Keratinocyte (primary cell): ENCODE measurements around the gene FGF22. TPM values are rescaled to one million over a fixed set of nuclear protein-coding genes. Genes with fewer than 3 reads are reported as not detected.
"Not testable (repeated sequence)": the region's sequence is repeated elsewhere in the genome, so short reads cannot be mapped to it uniquely, and the experiment has no call there.

ENCODE experiments used
- DNase-seq: peaks from one replicate; pipeline ENCODE4 v3.0.0-alpha.2; 2011; ENCODE audit warnings: low read depth, missing footprints, low spot score
- FAIRE-seq: peaks from 2 replicates; lab custom pipeline; 2011; peaks lifted over from hg19 to GRCh38; lab: Jason Lieb, UNC
- H2AFZ ChIP-seq: 2 replicates; pipeline ENCODE4 v1.6.0; 2012; ENCODE audit warnings: low read length, control low read depth, inconsistent platforms; ENCODE audit not compliant: control insufficient read depth
- H3K27ac ChIP-seq: 2 replicates; pipeline ENCODE4 v1.5.1; 2011; ENCODE audit warnings: low read length; ENCODE audit not compliant: control insufficient read depth, insufficient read depth
- H3K27me3 ChIP-seq: 3 replicates; pipeline ENCODE4 v1.6.0; 2011; ENCODE audit warnings: low read length; ENCODE audit not compliant: control insufficient read depth, insufficient read depth; ENCODE audit errors: extremely low read depth
- H3K36me3 ChIP-seq, 2 experiments: 2 replicates in 1 of 2; 3 replicates in 1 of 2; pipeline ENCODE4 v1.5.1; 2011; ENCODE audit warnings: low read length in 2 of 2, mild to moderate bottlenecking in 1 of 2; ENCODE audit not compliant: control insufficient read depth in 2 of 2, insufficient read depth in 2 of 2; ENCODE audit errors: extremely low read depth in 1 of 2
- H3K4me1 ChIP-seq: 3 replicates; pipeline ENCODE4 v1.5.1; 2011; ENCODE audit warnings: low read length; ENCODE audit not compliant: control insufficient read depth, insufficient read depth; ENCODE audit errors: extremely low read depth
- H3K4me2 ChIP-seq: 3 replicates; pipeline ENCODE4 v1.6.0; 2011; ENCODE audit warnings: low read depth, low read length; ENCODE audit not compliant: control insufficient read depth, insufficient read depth; ENCODE audit errors: extremely low read depth
- H3K4me3 ChIP-seq, 3 experiments: fragments of 200-600 bp in 1 of 3; sonication (generic) in 1 of 3; 2 replicates in 2 of 3; 3 replicates in 1 of 3; pipeline ENCODE4 v1.5.1; 2011 to 2016; ENCODE audit warnings: low read length in 3 of 3, mild to moderate bottlenecking in 3 of 3, control low read depth in 2 of 3, inconsistent platforms in 1 of 3, low read depth in 1 of 3, mixed read lengths in 1 of 3, mixed run types in 1 of 3, moderate library complexity in 1 of 3; ENCODE audit not compliant: control insufficient read depth in 2 of 3, insufficient read depth in 2 of 3; ENCODE audit errors: extremely low read depth in 1 of 3
- H3K79me2 ChIP-seq: 2 replicates; pipeline ENCODE4 v1.6.0; 2012; ENCODE audit warnings: low read length; ENCODE audit not compliant: control insufficient read depth, insufficient read depth
- H3K9ac ChIP-seq: 3 replicates; pipeline ENCODE4 v1.6.0; 2011; ENCODE audit warnings: low read length; ENCODE audit not compliant: control insufficient read depth, insufficient read depth; ENCODE audit errors: extremely low read depth
- H3K9me1 ChIP-seq: 3 replicates; pipeline ENCODE4 v1.6.0; 2011; ENCODE audit warnings: low read length; ENCODE audit not compliant: control insufficient read depth, insufficient read depth; ENCODE audit errors: extremely low read depth
- H3K9me3 ChIP-seq: 2 replicates; pipeline ENCODE4 v1.5.1; 2012; ENCODE audit warnings: low read depth, low read length; ENCODE audit not compliant: control insufficient read depth
- H4K20me1 ChIP-seq: 3 replicates; pipeline ENCODE4 v1.6.0; 2011; ENCODE audit warnings: low read length; ENCODE audit not compliant: control insufficient read depth, insufficient read depth; ENCODE audit errors: extremely low read depth
- EZH2 ChIP-seq: IDR thresholded peaks from one replicate; pipeline ENCODE4 v1.6.1; 2012; ENCODE audit warnings: inconsistent platforms, mild to moderate bottlenecking, low read length, moderate library complexity
- dilution Hi-C: fragments of 300-500 bp; cut with MboI; formaldehyde crosslinking; loops from one replicate; pipeline ENCODE4 v1.7.0; 2020; ENCODE audit warnings: low sequenced_read_pairs; ENCODE audit not compliant: extremely low pct_ligation_motif_present
- polyA plus RNA-seq, 5 experiments: library from polyadenylated mRNA; depleted of rRNA in 3 of 5; stranded (reverse) in 3 of 5; stranded (forward) in 1 of 5; unstranded in 1 of 5; fragments of >200 nt; gene quantifications; 1 replicate in 1 of 5; 2 replicates in 3 of 5; 3 replicates in 1 of 5; pipeline versions ENCODE4 v1.2.1 to v1.2.3, GENCODE V29; 2011 to 2012; ENCODE audit warnings: missing spikeins in 2 of 5, low read depth in 1 of 5, low replicate concordance in 1 of 5
- TF ChIP-seq, protein P1 (sequence below), 3 experiments: IDR thresholded peaks in 1 of 3; conservative IDR thresholded peaks in 1 of 3; optimal IDR thresholded peaks in 1 of 3; 2 replicates in 2 of 3; 3 replicates in 1 of 3; pipeline versions ENCODE3 to v1.5.1; 2011; ENCODE audit warnings: low read length in 3 of 3, mild to moderate bottlenecking in 3 of 3, moderate library complexity in 2 of 3, control low read depth in 1 of 3, inconsistent platforms in 1 of 3; ENCODE audit not compliant: insufficient read depth in 2 of 3; ENCODE audit errors: extremely low read depth in 1 of 3

Gene FGF22
- polyA plus RNA-seq, 1 donor (not counting 4 experiments of a cell fraction or from before 2014, with no cell fraction given) = not detected

DNA sequence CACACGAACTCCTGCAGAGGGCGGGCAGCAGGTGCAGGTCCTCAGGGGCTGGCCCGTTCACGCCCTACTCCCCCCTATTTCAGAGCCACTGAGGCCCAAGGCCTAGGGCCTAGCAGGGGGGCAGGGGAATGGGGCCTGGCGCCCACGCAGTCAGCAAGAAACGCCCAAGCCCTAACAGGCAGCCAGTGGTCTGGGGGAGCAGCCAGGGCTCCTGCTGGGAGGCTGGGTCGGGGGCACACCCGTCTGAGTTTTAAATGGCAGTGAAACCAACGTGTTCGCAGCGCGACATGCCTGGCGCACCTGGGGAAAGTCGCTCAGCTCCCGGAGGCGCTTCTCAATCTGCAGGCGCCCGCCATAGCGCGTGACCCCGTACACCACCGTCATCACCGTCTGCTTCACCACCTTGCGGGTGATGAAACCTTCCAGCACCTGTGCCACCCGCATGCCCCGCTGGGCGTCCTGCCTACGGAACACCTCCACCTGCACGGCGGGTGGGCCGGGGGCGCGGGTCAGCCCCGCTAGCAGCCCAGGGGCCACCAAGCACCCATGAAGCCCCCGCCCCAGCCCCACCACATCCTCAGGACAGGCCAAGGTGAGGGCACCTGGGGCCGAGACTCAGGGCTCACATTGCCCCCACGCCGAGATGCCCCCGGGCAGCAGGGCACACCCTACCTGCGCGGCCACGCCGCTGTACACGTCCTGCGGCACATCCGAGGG, 20.2 kb upstream of the FGF22 start:
- Histone ChIP-seq H3K9ac (no peak overlapping the region), H3K36me3 (peaks cover 10 to 17% of the 10 kb centered on the region in 2 experiments), H2AFZ (no peak overlapping the region), H3K4me2 (no peak overlapping the region), H3K9me1 (no peaks in the 10 kb centered on the region), H3K27ac (no peak overlapping the region), H4K20me1 (peaks cover 5% of the 10 kb centered on the region), H3K9me3 (no peaks in the 10 kb centered on the region), H3K27me3 (no peaks in the 10 kb centered on the region), H3K79me2 (no peaks in the 10 kb centered on the region), H3K4me1 (no peaks in the 10 kb centered on the region), H3K4me3 (no peak overlapping the region)
- TF ChIP-seq, protein P1, sequence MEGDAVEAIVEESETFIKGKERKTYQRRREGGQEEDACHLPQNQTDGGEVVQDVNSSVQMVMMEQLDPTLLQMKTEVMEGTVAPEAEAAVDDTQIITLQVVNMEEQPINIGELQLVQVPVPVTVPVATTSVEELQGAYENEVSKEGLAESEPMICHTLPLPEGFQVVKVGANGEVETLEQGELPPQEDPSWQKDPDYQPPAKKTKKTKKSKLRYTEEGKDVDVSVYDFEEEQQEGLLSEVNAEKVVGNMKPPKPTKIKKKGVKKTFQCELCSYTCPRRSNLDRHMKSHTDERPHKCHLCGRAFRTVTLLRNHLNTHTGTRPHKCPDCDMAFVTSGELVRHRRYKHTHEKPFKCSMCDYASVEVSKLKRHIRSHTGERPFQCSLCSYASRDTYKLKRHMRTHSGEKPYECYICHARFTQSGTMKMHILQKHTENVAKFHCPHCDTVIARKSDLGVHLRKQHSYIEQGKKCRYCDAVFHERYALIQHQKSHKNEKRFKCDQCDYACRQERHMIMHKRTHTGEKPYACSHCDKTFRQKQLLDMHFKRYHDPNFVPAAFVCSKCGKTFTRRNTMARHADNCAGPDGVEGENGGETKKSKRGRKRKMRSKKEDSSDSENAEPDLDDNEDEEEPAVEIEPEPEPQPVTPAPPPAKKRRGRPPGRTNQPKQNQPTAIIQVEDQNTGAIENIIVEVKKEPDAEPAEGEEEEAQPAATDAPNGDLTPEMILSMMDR (optimal IDR thresholded peaks at IDR 0.05 in 1 of 3, IDR thresholded peaks at IDR 0.05 in 1 of 3, conservative IDR thresholded peaks at IDR 0.05 in 1 of 3; ENCODE audit: extremely low read depth in 1 of 3, insufficient read depth in 2 of 3, low read length in 3 of 3) = no peak
- TF ChIP-seq EZH2 = no peak
- DNase-seq (no peak), FAIRE-seq (no peak)
- dilution Hi-C loops = no loop called here

DNA sequence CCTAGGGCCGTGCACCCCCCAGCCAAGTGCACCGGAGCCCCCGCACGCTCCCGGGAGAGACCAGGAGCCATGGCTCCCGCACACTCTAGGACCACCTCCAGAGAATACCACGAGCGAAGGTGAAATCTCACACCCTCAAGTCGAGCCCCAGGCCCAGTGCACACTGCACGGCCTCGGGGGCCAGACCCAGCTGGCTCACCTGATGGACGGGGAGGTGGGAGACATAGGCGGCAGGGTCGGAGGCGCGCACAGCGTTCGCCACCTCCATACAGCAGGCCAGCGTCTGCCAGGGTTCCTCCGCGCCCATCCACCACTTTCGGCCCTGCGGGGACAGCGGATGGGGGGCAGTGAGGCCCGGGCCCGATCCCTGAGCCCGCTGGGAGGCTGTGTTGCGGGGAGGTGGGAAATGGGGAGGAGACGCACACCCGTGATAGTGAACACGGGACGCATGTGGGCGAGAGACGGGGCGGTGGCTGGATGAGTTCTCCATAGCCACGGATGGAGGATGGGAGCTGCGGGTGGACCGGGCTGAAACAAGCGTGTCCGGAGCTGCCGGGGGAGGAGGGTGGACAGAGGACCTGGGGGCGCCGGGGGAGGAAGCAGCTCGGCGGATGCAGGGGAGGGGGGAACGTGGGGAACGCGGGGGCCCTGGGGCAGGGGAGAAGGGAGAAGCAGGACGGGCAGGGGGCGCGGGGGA, 19.4 kb upstream of the FGF22 start:
- Histone ChIP-seq H3K4me1 (no peaks in the 10 kb centered on the region), H2AFZ (no peak overlapping the region), H3K79me2 (no peaks in the 10 kb centered on the region), H3K4me3 (no peak overlapping the region), H3K9me3 (no peaks in the 10 kb centered on the region), H4K20me1 (peaks cover 2% of the 10 kb centered on the region), H3K9me1 (no peaks in the 10 kb centered on the region), H3K9ac (no peak overlapping the region), H3K4me2 (no peak overlapping the region), H3K36me3 (peaks cover 10 to 18% of the 10 kb centered on the region in 2 experiments), H3K27ac (no peak overlapping the region), H3K27me3 (no peaks in the 10 kb centered on the region)
- TF ChIP-seq, protein P1 (optimal IDR thresholded peaks at IDR 0.05 in 1 of 3, IDR thresholded peaks at IDR 0.05 in 1 of 3, conservative IDR thresholded peaks at IDR 0.05 in 1 of 3; ENCODE audit: extremely low read depth in 1 of 3, insufficient read depth in 2 of 3, low read length in 3 of 3) = no peak
- TF ChIP-seq EZH2 = no peak
- dilution Hi-C loops = no loop called here
- DNase-seq = no peak
- no peak for FAIRE-seq

DNA sequence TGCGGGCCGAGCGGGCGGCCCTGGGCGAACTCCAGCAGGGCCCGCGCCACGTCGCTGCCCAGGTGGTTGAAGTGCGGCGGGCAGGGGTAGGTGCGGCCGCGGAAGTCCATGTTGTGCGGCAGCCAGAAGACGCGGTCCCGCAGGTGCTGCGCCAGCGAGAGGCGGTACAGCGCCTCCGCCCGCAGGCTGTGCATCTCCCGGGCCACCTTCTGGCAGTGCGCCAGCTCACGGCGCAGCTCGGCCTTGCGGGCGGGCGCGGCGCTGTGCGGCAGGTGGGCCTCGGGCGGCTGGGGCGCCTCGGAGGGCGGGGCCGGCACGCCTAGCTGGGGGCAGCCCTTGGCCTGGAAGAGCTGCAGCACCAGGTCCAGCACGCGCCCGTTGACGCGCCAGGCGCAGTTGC, 18.5 kb upstream of the FGF22 start:
- H3K4me2 ChIP-seq, H3K79me2 ChIP-seq, H3K4me1 ChIP-seq, H3K9me1 ChIP-seq, H4K20me1 ChIP-seq, H3K27ac ChIP-seq, H2AFZ ChIP-seq, H3K27me3 ChIP-seq, H3K9ac ChIP-seq, dilution Hi-C loops, FAIRE-seq, DNase-seq, H3K4me3 ChIP-seq, H3K9me3 ChIP-seq: not testable (repeated sequence)
- H3K36me3 ChIP-seq = peaks cover 10 to 22% of the 10 kb centered on the region in 2 experiments
